WTC11 (cell line): ENCODE results near the gene KCNIP4.

ENCODE experiments used
- ATF1 ChIP-seq: sonication (generic); formaldehyde crosslinking; IDR thresholded peaks from 2 replicates; pipeline ENCODE4 v1.8.1; 2023; ENCODE audit warnings: mild to moderate bottlenecking, moderate library complexity, missing genetic modification reagents
- FOXJ3 ChIP-seq: sonication (generic); formaldehyde crosslinking; IDR thresholded peaks from 2 replicates; pipeline ENCODE4 v1.9.0; 2021; ENCODE audit warnings: missing genetic modification reagents, mild to moderate bottlenecking, borderline replicate concordance
- MYBL2 ChIP-seq: sonication (generic); formaldehyde crosslinking; IDR thresholded peaks from 2 replicates; pipeline ENCODE4 v1.8.1; 2023; ENCODE audit warnings: mild to moderate bottlenecking, moderate library complexity, missing genetic modification reagents
- TCF7 ChIP-seq: sonication (generic); formaldehyde crosslinking; IDR thresholded peaks from 2 replicates; pipeline ENCODE4 v1.8.0; 2022; ENCODE audit warnings: mild to moderate bottlenecking, low read depth, missing genetic modification reagents, moderate library complexity
- TF ChIP-seq, protein P1 (sequence below): fragments of 200-600 bp; IDR thresholded peaks from 2 replicates; pipeline ENCODE4 v1.8.0; 2022; ENCODE audit warnings: antibody characterized with exemption
- TF ChIP-seq, protein P2 (sequence below): sonication (generic); formaldehyde crosslinking; IDR thresholded peaks from 2 replicates; pipeline ENCODE4 v1.8.0; 2022; ENCODE audit warnings: mild to moderate bottlenecking, missing genetic modification reagents
- TF ChIP-seq, protein P3 (sequence below): fragments of 250-450 bp; sonication (Bioruptor Pico); IDR thresholded peaks from 2 replicates; pipeline ENCODE4 v1.8.0; 2021; ENCODE audit warnings: mild to moderate bottlenecking
- TF ChIP-seq, protein P4 (sequence below): sonication (generic); formaldehyde crosslinking; IDR thresholded peaks from 2 replicates; pipeline ENCODE4 v1.8.1; 2023; ENCODE audit warnings: mild to moderate bottlenecking, missing genetic modification reagents, moderate library complexity
- TF ChIP-seq, protein P5 (sequence below): sonication (generic); formaldehyde crosslinking; conservative IDR thresholded peaks from 2 replicates; pipeline ENCODE4 v1.8.1; 2023; ENCODE audit warnings: mild to moderate bottlenecking, low read depth, missing genetic modification reagents, moderate library complexity
- TF ChIP-seq, protein P6 (sequence below): sonication (generic); formaldehyde crosslinking; IDR thresholded peaks from 2 replicates; pipeline ENCODE4 v1.8.1; 2023; ENCODE audit warnings: mild to moderate bottlenecking, missing genetic modification reagents, borderline replicate concordance
- TF ChIP-seq, protein P7 (sequence below): sonication (generic); formaldehyde crosslinking; IDR thresholded peaks from 2 replicates; pipeline ENCODE4 v1.8.1; 2022; ENCODE audit warnings: low read depth, missing genetic modification reagents, borderline replicate concordance
- TF ChIP-seq, protein P8 (sequence below): sonication (generic); formaldehyde crosslinking; IDR thresholded peaks from 2 replicates; pipeline ENCODE4 v1.8.1; 2022; ENCODE audit warnings: mild to moderate bottlenecking, missing genetic modification reagents, moderate library complexity, borderline replicate concordance
- TF ChIP-seq, protein P9 (sequence below): sonication (generic); formaldehyde crosslinking; IDR thresholded peaks from 2 replicates; pipeline ENCODE4 v1.8.0; 2022; ENCODE audit warnings: mild to moderate bottlenecking, missing genetic modification reagents

DNA sequence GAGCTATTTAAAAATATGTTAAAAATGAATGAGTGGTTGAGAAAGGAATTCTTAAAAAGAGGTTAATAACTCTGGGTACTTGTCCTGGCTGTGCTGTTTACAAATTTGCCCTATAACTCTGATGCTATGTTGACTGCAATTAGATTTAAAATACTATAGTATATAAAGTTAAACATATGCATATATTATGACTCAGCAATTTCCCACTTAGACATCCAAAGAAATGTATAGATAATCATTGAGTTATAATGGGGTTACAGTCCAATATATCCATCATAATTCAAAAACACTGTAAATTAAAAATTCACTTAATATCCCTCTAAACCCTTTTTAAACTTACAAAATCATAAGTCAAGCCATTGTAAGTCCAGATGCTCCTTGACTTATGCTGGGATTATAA lies 818.0 kb downstream of the KCNIP4 start:
- TF ChIP-seq FOXJ3 (no peak), ATF1 (CRISPR knock-in tag) (no peak), TCF7 (no peak), MYBL2 (CRISPR knock-in tag) (no peak)
- TF ChIP-seq, protein P1, sequence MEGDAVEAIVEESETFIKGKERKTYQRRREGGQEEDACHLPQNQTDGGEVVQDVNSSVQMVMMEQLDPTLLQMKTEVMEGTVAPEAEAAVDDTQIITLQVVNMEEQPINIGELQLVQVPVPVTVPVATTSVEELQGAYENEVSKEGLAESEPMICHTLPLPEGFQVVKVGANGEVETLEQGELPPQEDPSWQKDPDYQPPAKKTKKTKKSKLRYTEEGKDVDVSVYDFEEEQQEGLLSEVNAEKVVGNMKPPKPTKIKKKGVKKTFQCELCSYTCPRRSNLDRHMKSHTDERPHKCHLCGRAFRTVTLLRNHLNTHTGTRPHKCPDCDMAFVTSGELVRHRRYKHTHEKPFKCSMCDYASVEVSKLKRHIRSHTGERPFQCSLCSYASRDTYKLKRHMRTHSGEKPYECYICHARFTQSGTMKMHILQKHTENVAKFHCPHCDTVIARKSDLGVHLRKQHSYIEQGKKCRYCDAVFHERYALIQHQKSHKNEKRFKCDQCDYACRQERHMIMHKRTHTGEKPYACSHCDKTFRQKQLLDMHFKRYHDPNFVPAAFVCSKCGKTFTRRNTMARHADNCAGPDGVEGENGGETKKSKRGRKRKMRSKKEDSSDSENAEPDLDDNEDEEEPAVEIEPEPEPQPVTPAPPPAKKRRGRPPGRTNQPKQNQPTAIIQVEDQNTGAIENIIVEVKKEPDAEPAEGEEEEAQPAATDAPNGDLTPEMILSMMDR, result no peak
- TF ChIP-seq, protein P2, sequence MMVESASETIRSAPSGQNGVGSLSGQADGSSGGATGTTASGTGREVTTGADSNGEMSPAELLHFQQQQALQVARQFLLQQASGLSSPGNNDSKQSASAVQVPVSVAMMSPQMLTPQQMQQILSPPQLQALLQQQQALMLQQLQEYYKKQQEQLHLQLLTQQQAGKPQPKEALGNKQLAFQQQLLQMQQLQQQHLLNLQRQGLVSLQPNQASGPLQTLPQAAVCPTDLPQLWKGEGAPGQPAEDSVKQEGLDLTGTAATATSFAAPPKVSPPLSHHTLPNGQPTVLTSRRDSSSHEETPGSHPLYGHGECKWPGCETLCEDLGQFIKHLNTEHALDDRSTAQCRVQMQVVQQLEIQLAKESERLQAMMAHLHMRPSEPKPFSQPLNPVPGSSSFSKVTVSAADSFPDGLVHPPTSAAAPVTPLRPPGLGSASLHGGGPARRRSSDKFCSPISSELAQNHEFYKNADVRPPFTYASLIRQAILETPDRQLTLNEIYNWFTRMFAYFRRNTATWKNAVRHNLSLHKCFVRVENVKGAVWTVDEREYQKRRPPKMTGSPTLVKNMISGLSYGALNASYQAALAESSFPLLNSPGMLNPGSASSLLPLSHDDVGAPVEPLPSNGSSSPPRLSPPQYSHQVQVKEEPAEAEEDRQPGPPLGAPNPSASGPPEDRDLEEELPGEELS (CRISPR knock-in tag), result no peak
- TF ChIP-seq, protein P3, sequence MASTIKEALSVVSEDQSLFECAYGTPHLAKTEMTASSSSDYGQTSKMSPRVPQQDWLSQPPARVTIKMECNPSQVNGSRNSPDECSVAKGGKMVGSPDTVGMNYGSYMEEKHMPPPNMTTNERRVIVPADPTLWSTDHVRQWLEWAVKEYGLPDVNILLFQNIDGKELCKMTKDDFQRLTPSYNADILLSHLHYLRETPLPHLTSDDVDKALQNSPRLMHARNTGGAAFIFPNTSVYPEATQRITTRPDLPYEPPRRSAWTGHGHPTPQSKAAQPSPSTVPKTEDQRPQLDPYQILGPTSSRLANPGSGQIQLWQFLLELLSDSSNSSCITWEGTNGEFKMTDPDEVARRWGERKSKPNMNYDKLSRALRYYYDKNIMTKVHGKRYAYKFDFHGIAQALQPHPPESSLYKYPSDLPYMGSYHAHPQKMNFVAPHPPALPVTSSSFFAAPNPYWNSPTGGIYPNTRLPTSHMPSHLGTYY (CRISPR knock-in tag), result no peak
- TF ChIP-seq, protein P4, sequence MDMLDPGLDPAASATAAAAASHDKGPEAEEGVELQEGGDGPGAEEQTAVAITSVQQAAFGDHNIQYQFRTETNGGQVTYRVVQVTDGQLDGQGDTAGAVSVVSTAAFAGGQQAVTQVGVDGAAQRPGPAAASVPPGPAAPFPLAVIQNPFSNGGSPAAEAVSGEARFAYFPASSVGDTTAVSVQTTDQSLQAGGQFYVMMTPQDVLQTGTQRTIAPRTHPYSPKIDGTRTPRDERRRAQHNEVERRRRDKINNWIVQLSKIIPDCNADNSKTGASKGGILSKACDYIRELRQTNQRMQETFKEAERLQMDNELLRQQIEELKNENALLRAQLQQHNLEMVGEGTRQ, result no peak
- TF ChIP-seq, protein P5, sequence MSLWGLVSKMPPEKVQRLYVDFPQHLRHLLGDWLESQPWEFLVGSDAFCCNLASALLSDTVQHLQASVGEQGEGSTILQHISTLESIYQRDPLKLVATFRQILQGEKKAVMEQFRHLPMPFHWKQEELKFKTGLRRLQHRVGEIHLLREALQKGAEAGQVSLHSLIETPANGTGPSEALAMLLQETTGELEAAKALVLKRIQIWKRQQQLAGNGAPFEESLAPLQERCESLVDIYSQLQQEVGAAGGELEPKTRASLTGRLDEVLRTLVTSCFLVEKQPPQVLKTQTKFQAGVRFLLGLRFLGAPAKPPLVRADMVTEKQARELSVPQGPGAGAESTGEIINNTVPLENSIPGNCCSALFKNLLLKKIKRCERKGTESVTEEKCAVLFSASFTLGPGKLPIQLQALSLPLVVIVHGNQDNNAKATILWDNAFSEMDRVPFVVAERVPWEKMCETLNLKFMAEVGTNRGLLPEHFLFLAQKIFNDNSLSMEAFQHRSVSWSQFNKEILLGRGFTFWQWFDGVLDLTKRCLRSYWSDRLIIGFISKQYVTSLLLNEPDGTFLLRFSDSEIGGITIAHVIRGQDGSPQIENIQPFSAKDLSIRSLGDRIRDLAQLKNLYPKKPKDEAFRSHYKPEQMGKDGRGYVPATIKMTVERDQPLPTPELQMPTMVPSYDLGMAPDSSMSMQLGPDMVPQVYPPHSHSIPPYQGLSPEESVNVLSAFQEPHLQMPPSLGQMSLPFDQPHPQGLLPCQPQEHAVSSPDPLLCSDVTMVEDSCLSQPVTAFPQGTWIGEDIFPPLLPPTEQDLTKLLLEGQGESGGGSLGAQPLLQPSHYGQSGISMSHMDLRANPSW (CRISPR knock-in tag), result no peak
- TF ChIP-seq, protein P6, sequence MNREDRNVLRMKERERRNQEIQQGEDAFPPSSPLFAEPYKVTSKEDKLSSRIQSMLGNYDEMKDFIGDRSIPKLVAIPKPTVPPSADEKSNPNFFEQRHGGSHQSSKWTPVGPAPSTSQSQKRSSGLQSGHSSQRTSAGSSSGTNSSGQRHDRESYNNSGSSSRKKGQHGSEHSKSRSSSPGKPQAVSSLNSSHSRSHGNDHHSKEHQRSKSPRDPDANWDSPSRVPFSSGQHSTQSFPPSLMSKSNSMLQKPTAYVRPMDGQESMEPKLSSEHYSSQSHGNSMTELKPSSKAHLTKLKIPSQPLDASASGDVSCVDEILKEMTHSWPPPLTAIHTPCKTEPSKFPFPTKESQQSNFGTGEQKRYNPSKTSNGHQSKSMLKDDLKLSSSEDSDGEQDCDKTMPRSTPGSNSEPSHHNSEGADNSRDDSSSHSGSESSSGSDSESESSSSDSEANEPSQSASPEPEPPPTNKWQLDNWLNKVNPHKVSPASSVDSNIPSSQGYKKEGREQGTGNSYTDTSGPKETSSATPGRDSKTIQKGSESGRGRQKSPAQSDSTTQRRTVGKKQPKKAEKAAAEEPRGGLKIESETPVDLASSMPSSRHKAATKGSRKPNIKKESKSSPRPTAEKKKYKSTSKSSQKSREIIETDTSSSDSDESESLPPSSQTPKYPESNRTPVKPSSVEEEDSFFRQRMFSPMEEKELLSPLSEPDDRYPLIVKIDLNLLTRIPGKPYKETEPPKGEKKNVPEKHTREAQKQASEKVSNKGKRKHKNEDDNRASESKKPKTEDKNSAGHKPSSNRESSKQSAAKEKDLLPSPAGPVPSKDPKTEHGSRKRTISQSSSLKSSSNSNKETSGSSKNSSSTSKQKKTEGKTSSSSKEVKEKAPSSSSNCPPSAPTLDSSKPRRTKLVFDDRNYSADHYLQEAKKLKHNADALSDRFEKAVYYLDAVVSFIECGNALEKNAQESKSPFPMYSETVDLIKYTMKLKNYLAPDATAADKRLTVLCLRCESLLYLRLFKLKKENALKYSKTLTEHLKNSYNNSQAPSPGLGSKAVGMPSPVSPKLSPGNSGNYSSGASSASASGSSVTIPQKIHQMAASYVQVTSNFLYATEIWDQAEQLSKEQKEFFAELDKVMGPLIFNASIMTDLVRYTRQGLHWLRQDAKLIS, result no peak
- TF ChIP-seq, protein P7, sequence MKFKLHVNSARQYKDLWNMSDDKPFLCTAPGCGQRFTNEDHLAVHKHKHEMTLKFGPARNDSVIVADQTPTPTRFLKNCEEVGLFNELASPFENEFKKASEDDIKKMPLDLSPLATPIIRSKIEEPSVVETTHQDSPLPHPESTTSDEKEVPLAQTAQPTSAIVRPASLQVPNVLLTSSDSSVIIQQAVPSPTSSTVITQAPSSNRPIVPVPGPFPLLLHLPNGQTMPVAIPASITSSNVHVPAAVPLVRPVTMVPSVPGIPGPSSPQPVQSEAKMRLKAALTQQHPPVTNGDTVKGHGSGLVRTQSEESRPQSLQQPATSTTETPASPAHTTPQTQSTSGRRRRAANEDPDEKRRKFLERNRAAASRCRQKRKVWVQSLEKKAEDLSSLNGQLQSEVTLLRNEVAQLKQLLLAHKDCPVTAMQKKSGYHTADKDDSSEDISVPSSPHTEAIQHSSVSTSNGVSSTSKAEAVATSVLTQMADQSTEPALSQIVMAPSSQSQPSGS (CRISPR knock-in tag), result no peak
- TF ChIP-seq, protein P8, sequence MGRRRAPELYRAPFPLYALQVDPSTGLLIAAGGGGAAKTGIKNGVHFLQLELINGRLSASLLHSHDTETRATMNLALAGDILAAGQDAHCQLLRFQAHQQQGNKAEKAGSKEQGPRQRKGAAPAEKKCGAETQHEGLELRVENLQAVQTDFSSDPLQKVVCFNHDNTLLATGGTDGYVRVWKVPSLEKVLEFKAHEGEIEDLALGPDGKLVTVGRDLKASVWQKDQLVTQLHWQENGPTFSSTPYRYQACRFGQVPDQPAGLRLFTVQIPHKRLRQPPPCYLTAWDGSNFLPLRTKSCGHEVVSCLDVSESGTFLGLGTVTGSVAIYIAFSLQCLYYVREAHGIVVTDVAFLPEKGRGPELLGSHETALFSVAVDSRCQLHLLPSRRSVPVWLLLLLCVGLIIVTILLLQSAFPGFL (CRISPR knock-in tag), result no peak
- TF ChIP-seq, protein P9, sequence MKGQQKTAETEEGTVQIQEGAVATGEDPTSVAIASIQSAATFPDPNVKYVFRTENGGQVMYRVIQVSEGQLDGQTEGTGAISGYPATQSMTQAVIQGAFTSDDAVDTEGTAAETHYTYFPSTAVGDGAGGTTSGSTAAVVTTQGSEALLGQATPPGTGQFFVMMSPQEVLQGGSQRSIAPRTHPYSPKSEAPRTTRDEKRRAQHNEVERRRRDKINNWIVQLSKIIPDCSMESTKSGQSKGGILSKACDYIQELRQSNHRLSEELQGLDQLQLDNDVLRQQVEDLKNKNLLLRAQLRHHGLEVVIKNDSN (CRISPR knock-in tag), result no peak
